ENCODE results near the gene NCAPG.

GRCh38 chr4:17766826-17767458 lies 43.8 kb upstream of the NCAPG start:
- TF ChIP-seq CTCF (IDR thresholded peaks at IDR 0.05; ENCODE audit: poor library complexity, severe bottlenecking) (no peak), EZH2 (IDR thresholded peaks at IDR 0.05; ENCODE audit: borderline replicate concordance, insufficient read depth, low read length, poor library complexity, severe bottlenecking) (no peak), RAD21 (conservative IDR thresholded peaks at IDR 0.05) (no peak), MXI1 (conservative IDR thresholded peaks at IDR 0.05; ENCODE audit: poor library complexity, severe bottlenecking) (no peak), POLR2AphosphoS5 (IDR thresholded peaks at IDR 0.05) (no peak), REST (IDR thresholded peaks at IDR 0.05; ENCODE audit: borderline replicate concordance) (no peak), EP300 (conservative IDR thresholded peaks at IDR 0.05; ENCODE audit: poor library complexity, severe bottlenecking) (no peak)

All from neural cell (in vitro differentiated cells).